Uterus (tissue), 4 donors: Measurements from ENCODE around the gene CAPZA2. TPM values are rescaled to one million over a fixed set of nuclear protein-coding genes. Genes with fewer than 3 reads are reported as not detected.

ENCODE experiments used
- DNase-seq, 2 donors: peaks; one replicate each; pipeline ENCODE4 v3.0.0-alpha.2; 2019 to 2020
- H3K27ac ChIP-seq, 2 donors: fragments of 200-600 bp; sonication (generic); 1 replicate in 1 of 2; 2 replicates in 1 of 2; pipeline ENCODE4 v1.5.1; 2016 to 2018
- H3K27me3 ChIP-seq, 2 donors: fragments of 200-600 bp; sonication (generic); one replicate each; pipeline ENCODE4 v1.5.1; 2018 to 2019; ENCODE audit warnings: control low read depth in 1 of 2
- H3K36me3 ChIP-seq, 2 donors: fragments of 200-600 bp; sonication (generic); one replicate each; pipeline ENCODE4 v1.5.1; 2019; ENCODE audit warnings: control low read depth in 1 of 2
- H3K4me1 ChIP-seq, 2 donors: fragments of 200-600 bp; sonication (generic); one replicate each; pipeline ENCODE4 v1.5.1; 2018 to 2019; ENCODE audit warnings: control low read depth in 1 of 2
- H3K4me3 ChIP-seq, 2 donors: fragments of 200-600 bp; sonication (generic); 1 replicate in 1 of 2; 2 replicates in 1 of 2; pipeline ENCODE4 v1.5.1; 2018 to 2019; ENCODE audit warnings: mild to moderate bottlenecking in 1 of 2
- H3K9me3 ChIP-seq, 2 donors: fragments of 200-600 bp; sonication (generic); one replicate each; pipeline ENCODE4 v1.5.1; 2019; ENCODE audit warnings: control low read depth in 1 of 2
- POLR2A ChIP-seq, 2 donors: fragments of 450-650 bp; IDR thresholded peaks; one replicate each; pipeline ENCODE4 v1.6.1; 2016; ENCODE audit warnings: antibody characterized with exemption in 2 of 2, mild to moderate bottlenecking in 1 of 2, moderate library complexity in 1 of 2
- intact Hi-C: fragments of 100-400 bp; cut with DNase I; formaldehyde crosslinking; loops from one replicate; pipeline ENCODE4 v1.15.1; 2023; ENCODE audit warnings: low total_unique reads
- total RNA-seq, 4 donors: library from RNA; depleted of rRNA in 3 of 4; stranded (reverse); fragments of >200 nt in 3 of 4; gene quantifications; one replicate each; pipeline versions ENCODE4 v1.1.0 to v1.2.4, GENCODE V29; 2014 to 2023
- TF ChIP-seq, protein P1 (sequence below), 4 experiments: fragments of 200-600 bp in 2 of 4; fragments of 450-650 bp in 2 of 4; sonication (generic) in 2 of 4; IDR thresholded peaks; one replicate each; pipeline ENCODE4 v1.5.1; 2016 to 2019; ENCODE audit warnings: antibody characterized with exemption in 4 of 4, mild to moderate bottlenecking in 2 of 4, moderate library complexity in 1 of 4
- donor health status: DM: yes; HTN: yes; CAD: no.

CAPZA2 gene
- total RNA-seq, 4 donors from 2014 or later, result 142 to 467 (median 219) TPM

DNA sequence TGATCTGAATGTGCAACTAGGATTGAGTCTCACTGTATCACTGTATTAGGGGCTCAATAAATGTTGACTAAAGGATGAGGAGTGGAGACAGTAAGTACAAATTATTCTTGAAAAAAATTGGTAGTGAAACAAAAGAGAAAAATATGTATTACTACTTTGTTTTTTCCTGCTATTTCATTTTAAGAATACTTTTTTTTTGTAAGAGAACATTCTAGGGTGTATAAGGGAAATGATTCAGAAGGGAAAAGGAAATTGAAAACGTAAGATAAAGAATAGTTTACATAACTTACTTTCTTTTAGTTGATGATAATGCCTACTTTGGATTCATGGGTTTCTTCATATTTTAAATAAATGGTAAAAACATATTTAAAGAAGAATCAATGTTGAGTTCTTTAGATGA, 9.6 kb downstream of the CAPZA2 start:
- intact Hi-C loops, result no loop called here
- no peaks in the 10 kb centered on the region for H3K9me3 ChIP-seq
- H3K36me3 ChIP-seq, result no peaks in the 10 kb centered on the region
- TF ChIP-seq POLR2A (IDR thresholded peaks at IDR 0.05), result no peak
- TF ChIP-seq, protein P1, sequence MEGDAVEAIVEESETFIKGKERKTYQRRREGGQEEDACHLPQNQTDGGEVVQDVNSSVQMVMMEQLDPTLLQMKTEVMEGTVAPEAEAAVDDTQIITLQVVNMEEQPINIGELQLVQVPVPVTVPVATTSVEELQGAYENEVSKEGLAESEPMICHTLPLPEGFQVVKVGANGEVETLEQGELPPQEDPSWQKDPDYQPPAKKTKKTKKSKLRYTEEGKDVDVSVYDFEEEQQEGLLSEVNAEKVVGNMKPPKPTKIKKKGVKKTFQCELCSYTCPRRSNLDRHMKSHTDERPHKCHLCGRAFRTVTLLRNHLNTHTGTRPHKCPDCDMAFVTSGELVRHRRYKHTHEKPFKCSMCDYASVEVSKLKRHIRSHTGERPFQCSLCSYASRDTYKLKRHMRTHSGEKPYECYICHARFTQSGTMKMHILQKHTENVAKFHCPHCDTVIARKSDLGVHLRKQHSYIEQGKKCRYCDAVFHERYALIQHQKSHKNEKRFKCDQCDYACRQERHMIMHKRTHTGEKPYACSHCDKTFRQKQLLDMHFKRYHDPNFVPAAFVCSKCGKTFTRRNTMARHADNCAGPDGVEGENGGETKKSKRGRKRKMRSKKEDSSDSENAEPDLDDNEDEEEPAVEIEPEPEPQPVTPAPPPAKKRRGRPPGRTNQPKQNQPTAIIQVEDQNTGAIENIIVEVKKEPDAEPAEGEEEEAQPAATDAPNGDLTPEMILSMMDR (IDR thresholded peaks at IDR 0.05), result no peak
- H3K27me3 ChIP-seq, result no peaks in the 10 kb centered on the region
- H3K4me1 ChIP-seq, result peaks cover 7 to 8% of the 10 kb centered on the region in 2 donors
- peak overlapping the region; percentile 3 to 48 for H3K27ac ChIP-seq
- DNase-seq, result no peak
- H3K4me3 ChIP-seq, result no peak overlapping the region

DNA sequence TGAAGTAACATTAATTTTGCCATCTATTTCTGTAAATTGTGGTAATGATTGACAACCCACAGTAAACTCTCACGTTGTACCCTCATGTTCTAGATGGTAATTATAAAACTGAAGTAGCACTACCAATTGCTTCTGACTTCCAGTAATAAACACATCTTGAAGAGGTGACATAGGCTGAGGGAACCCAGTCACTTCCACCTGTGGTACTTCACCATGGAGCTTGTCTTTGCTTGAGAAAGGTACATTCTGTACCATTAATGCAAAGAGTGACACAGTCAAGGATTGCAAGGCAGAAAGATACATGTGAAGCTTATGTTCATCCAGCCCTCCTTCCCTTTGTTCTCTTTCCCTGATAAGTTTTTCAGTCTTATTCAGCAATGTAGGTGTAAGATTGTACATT, 11.2 kb downstream of the CAPZA2 start:
- Histone ChIP-seq H3K4me1 (peaks cover 7 to 12% of the 10 kb centered on the region in 2 donors), H3K27me3 (no peaks in the 10 kb centered on the region), H3K4me3 (no peak overlapping the region), H3K9me3 (no peaks in the 10 kb centered on the region), H3K36me3 (no peaks in the 10 kb centered on the region), H3K27ac (peak overlapping the region in 1 of 2 donors; percentile 48)
- TF ChIP-seq, protein P1 (IDR thresholded peaks at IDR 0.05), result no peak
- TF ChIP-seq POLR2A (IDR thresholded peaks at IDR 0.05), result no peak
- intact Hi-C loops, result no loop called here
- DNase-seq, result no peak

DNA sequence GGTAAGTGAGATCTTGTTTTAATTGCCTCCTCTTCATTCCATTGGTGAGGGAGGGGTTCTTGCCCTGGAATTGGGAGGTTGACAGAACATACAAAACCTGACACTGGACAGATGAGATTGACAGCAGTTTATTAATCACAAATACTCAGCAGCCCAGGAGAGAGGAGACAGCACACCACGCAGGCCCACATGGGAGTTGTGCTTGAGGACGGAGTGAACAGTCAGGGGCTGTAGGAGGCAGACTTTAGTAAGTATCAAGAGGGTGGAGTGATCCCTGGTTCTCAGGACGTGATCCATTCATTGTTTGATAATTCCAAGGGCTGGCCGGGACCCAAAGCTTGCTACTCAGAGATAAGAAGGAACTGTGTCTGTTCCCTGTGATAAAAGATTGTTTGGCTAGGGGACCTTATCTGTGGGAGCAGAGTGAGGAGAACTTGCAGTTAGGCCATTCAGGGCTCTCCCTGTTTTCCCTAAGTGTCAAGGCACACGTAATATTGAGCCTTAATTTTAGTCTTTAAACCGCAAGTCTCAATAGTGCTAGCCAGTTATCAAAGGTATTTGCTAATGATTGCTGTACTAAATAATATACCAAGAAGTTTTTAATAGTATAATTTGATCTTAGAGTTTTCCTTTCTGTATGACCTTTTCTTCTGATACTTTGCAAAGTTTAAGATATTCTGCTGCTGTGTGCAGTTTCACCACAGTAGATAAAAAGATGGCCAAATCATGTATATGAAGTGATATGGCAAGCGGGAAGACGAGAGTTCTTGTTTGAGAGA, 14.5 kb downstream of the CAPZA2 start:
- Histone ChIP-seq H3K27ac (peak overlapping the region in 1 of 2 donors; percentile 64), H3K4me1 (peaks cover 3 to 12% of the 10 kb centered on the region in 2 donors), H3K36me3 (no peaks in the 10 kb centered on the region), H3K27me3 (no peaks in the 10 kb centered on the region), H3K4me3 (no peak overlapping the region), H3K9me3 (no peaks in the 10 kb centered on the region)
- intact Hi-C loops, result no loop called here
- peak in 1 of 2 donors; percentile 64 for DNase-seq
- TF ChIP-seq, protein P1 (IDR thresholded peaks at IDR 0.05), result no peak
- TF ChIP-seq POLR2A (IDR thresholded peaks at IDR 0.05), result peak in 1 of 2 donors; percentile 31

DNA sequence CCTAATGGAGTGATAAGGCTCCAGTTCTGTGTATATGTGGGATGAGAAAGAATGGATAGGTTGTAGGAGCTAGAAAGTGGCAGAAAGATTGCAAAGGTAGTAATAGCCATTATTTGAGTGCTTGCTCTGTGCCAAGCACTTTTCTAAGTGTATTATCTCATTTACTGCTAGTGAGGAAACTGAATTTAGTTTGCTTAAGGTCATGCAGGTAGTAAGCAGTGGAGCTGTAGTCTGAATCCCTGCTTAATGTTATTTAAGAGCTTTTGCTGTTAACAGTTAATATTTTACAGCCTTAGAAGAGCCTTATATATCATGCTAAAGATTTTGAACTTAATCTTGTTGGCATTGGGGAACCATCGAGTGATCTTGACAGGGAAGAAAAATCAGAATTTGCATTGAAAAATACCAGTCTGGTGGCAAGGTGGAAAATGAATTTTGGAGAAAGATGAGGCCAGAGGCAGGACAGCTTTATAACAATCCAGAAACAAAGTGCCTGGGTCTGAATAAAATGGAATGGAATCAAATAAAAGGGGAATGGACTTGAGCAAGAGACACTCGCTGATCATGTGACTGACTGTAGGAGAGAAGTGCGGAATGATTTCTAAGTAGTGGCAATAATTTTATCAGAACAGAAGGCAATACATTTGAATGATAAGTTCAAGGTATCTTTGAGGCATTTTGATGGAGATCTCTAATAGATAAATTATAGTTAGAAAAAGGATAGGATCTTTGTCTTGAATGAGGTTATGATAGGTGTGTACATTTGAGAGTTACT, 15.2 kb downstream of the CAPZA2 start:
- Histone ChIP-seq H3K36me3 (no peaks in the 10 kb centered on the region), H3K4me3 (no peak overlapping the region), H3K27me3 (no peaks in the 10 kb centered on the region), H3K27ac (peak overlapping the region in 1 of 2 donors; percentile 36), H3K9me3 (no peaks in the 10 kb centered on the region), H3K4me1 (peaks cover 3 to 12% of the 10 kb centered on the region in 2 donors)
- intact Hi-C loops, result no loop called here
- DNase-seq, result no peak
- TF ChIP-seq, protein P1 (IDR thresholded peaks at IDR 0.05), result no peak
- TF ChIP-seq POLR2A (IDR thresholded peaks at IDR 0.05), result no peak

DNA sequence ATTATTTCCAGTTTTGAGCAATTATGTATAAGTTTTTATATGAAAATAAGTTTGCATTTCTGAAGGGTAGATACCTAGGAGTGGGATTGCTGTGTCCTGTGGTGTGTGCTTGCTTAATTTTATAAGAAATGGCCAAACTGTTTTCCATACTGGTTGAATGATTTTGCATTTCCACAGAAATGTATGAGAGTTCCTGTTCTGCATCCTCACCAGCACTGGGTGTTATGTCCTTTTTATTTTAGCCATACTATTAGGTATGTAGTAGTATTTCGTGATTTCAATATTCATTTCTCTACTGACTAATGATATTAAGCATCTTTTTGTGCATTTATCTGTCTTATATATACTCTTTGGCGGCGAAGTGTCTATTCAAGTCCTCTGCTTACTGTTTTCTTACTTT, 22.3 kb downstream of the CAPZA2 start:
- H3K36me3 ChIP-seq, result no peaks in the 10 kb centered on the region
- H3K4me1 ChIP-seq, result peaks cover 0 to 4% of the 10 kb centered on the region in 2 donors
- no peaks in the 10 kb centered on the region for H3K9me3 ChIP-seq
- H3K4me3 ChIP-seq, result no peak overlapping the region
- no peak overlapping the region for H3K27ac ChIP-seq
- TF ChIP-seq, protein P1 (IDR thresholded peaks at IDR 0.05), result no peak
- TF ChIP-seq POLR2A (IDR thresholded peaks at IDR 0.05), result no peak
- no peaks in the 10 kb centered on the region for H3K27me3 ChIP-seq
- intact Hi-C loops, result no loop called here
- DNase-seq, result no peak
